TTC549 (cell line): Measurements from ENCODE around the gene ST8SIA2.

Experiments used
- FAIRE-seq: peaks from 2 replicates; lab custom pipeline; 2012; peaks lifted over from hg19 to GRCh38; lab: Jason Lieb, UNC

Gene ST8SIA2

DNA sequence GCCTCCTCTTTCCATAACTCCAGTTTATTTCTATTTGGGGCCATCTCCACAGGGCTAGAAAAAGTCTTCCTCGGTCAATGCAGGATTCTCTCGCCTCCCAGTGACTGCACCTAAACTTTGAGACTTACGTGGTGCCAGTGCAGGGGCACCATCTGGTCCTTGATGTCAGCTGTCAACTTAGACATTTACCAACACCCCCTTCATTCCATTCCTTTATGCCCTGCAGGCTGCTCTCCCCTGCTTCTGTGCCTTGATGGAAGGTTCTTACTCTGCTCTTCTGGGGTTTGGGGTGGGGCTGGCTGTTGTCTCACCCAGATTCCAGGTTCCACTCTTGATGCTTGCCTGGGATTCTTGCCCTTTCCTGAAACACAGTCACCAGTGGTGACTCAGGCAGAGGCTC lies 101.8 kb downstream of the ST8SIA2 start:
- no peak for FAIRE-seq

- no peak for FAIRE-seq
Measured at GRCh38 chr15:92499731-92500530, 106.2 kb downstream of the ST8SIA2 start.

DNA sequence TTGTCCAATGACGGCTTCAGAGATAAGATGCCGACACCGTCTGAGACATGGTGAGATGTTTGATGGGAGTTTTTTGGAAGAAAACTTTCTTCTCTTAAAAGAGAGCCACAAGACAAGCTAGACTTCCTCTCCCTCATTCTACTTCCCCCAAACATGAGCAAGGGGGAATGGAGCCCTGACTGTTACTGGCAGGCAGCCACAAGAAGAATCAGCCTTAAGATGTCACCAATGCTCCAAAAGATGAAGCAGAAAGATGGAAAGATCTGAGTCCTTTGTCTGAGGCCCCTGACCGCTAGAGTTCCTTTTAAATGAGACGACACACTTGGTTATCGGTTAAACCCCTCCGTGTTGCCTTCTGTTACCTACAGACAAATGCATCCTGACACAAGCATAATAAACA lies 108.7 kb downstream of the ST8SIA2 start:
- no peak for FAIRE-seq

DNA sequence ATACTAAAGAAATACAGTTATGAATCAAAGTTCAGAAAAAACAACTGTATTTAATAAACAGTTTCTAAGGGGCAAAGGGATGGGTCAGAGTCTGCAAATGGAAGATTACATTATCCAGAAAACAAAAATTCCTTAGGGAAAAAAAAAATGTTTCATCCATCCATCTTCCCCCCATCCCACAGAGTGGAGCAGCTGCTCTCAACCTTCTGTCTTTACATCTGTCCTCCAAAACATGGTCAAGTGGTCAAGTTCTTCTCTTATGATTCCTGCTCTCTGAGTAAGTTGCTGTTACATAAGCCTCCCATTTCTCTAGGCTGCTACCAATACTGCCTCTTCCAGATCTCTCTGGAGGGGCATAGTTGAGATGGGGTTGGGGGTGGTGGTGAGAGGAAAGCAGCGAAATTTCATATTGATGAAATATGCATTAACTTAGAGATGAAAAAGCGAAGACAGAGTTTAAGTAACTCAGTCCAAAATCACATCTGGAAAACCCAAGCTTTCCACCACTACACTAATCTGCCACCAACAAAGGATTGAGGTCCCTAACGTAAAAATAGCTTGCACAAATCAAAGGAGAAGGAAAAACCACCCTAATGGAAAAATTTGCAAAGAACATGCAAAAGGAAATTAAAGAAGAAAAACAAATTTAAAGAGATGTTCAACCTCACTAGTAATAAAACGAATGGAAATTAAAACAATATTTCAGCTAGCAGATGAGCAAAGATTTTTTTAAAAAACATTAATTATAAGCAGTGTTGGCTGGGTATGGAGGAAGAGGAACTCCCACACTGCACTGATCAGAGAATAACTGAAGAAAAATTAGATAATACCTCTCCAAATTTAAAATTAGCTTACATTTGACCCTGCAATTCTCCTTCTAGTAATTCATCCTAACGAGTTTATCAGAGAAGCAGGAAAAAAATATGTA lies 109.5 kb downstream of the ST8SIA2 start:
- no peak for FAIRE-seq

DNA sequence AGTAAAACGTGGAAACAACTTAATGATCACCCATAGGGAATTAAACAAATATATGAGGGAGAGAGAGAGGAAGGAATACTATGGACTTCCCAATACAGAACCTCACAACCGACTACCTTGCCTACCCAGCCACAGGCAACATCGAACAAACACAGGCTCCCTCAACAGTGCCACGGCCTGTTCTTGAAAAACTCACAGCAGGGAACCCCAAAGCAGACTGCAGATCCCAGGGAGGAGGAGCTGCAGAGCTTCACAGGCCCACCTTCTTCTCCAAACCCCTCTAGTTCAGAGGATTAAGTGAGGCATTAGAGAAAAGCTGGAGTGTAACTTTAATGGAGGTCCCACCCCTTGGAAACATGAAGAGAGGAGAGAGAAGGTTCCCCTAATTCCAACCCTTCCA lies 110.2 kb downstream of the ST8SIA2 start:
- FAIRE-seq, result no peak

DNA sequence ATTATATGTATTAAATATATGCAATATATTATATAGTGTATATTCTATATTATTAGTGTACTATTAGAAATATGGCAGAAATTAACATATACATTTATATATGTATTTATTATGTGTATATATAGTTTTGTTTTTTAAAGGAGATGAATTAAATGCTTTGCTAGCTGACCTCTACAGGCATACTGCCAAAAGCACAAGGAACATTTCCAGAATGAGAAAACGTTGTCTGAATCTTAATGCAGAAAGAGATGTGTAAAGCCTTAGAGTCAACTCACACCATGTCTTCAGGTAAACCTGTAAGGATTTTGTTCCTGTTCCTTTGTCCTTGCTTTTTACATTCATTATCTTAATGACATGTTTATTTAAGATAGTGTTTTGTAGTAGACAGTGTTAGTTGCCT lies 111.9 kb downstream of the ST8SIA2 start:
- no peak for FAIRE-seq

- no peak for FAIRE-seq
Measured at GRCh38 chr15:92506506-92506905, 112.8 kb downstream of the ST8SIA2 start.

DNA sequence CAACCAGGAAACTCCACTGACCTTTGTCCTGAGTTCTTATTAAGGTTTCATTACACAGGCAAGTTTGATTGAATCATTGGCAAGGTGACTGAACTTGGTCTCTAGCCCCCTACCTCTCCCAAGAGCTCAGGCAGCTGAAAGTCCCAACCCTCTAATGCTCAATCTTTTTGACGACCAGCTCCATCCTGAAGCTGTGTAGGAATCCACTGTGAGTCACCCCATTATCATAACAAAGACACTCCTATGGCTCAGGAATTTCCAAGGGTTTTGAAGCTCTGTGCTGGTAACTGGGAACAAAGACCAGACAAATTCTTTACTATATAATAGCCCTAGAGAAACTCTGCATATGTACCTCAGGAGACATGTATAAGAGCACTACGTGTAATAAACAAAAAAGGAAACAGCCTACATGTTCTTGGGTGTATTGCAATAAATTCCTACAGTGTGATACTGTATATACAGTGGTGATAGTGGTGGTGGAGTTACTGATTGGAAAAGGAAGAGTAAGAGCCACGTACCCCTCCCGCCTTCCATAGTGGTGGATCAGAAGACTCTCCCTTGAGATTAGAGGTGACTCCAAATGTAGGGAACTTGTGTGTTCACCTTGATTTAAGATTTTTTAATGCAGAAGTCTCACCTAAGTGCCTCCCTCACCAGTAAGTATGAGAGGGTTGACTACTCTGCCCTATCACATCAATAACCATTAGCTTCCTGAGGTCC lies 116.6 kb downstream of the ST8SIA2 start:
- no peak for FAIRE-seq
